Globus pallidus (tissue), 1 donor: ENCODE data around the gene KLRF1.

ENCODE experiments used
- DNase-seq: peaks from one replicate; pipeline ENCODE4 v3.0.0-alpha.2; 2015; ENCODE audit warnings: low spot score

The KLRF1 gene

DNA sequence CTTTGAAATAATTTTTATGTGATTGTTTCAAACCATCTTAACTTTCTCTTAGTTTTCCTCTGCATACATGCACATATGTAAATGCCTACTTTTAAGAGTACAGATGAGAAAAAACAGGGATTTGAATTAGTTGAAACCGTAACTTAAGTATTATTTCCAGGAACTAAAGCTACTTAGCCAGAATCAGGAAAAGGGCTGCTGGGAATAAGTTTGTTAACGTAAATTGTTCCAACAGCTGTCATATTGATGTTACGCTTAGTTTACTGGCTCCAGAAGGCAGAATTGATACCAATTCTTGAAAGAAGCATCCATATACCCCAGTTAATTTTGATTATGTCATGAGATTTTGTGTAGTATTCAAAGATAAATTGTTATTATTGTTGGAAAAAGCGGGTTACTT lies 17.9 kb upstream of the KLRF1 start:
- no peak for DNase-seq

DNA sequence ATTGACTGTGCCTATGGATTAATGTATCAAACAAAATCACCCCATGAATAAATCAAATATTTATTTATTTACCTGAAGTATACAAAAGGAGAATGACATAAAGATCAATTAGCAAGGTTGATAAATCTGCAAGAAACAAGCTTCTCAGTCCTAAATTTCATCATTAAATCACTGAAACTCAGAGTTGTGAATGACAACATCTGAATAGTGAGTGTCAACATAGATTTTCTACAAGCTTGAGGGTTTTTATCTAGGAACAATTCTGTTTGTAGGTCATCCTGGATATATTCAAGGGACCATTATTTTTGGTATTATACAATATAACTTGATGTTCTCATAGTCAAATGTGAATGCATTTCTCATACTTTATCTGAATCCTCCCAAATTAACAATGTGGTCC lies 17.4 kb upstream of the KLRF1 start:
- no peak for DNase-seq

DNA sequence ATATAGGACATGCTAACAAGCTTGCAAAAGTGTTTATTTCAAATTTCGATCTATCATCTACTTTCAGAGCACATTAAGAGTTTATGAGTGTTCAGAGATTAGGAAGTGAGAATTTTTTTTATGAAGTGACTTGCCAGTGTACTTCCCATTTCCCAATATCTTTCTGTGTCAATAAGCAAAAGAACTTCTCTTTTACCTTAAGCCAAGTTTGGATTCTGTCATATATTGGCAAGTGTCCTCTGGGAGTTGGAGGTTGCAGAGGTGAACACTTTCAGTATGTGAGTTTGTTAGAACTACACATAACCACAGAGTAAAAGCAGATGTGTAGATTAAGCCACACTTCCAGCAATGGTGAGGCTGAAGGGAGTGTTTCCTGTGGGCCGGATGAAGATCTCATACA lies 16.6 kb upstream of the KLRF1 start:
- DNase-seq, result no peak

DNA sequence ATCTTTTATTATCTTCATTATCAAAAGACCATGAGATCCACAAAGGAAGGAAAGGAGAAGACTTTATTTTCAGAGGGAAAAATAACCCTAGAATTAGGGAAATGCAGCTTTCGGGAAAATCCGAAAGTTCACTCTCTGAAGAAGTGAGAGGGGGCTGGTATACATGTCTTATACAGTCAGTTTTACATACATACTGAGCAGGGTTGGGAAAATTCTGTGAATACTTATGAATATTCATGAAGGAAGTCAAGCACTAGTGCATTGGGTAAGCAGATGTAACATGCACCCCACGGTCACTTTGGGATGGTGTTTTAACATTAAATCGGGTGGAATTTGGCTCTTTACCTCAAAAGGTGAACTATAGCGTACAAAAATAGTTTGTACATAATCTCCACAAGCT lies 15.7 kb upstream of the KLRF1 start:
- DNase-seq, result no peak

DNA sequence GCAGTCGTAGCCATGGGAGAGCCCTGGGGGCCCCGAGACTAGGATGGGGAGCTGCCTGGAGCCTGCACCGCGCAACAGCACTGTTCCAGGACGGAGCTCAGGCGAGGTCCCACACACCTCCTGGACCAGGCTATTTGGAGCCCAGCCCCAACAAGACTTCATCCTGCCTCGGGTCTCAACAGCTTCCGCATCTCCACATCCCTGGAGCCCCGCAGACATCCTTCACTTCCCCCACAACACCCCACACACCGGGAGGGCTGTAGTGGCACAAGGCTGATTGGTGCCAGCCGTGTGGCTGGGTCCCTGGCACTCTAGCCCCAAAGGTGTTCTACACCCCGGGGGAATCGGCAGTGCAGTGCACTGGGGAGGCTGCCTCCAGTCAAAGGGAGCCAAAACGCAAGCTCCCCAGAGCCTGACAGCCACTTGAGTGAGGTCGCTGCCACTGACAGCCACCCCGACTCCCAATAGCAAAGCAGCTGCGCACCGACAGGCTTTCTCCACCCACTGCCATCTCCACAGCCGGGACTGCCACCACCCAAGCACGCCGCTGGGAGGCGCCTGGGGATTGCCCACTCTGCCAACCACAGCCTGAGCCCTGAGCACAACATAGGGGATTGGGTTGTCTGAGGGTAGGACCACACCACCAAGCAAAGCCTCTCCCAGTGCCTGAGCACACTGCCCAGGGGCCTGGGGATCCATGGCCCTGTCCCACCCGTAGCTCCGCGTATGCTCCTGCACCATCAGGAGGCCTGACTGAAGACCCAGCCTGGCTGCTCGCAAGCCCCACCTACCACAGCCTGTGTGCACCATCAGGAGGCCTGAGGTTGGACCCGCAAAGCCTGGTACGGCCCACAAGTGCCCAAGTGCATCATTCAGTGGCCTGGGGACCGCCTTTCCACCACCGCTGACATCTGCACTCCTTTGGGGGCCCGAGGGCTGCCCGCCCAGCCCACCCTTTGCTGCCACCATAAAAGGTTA lies 13.2 kb upstream of the KLRF1 start:
- peak; percentile 29 for DNase-seq

DNA sequence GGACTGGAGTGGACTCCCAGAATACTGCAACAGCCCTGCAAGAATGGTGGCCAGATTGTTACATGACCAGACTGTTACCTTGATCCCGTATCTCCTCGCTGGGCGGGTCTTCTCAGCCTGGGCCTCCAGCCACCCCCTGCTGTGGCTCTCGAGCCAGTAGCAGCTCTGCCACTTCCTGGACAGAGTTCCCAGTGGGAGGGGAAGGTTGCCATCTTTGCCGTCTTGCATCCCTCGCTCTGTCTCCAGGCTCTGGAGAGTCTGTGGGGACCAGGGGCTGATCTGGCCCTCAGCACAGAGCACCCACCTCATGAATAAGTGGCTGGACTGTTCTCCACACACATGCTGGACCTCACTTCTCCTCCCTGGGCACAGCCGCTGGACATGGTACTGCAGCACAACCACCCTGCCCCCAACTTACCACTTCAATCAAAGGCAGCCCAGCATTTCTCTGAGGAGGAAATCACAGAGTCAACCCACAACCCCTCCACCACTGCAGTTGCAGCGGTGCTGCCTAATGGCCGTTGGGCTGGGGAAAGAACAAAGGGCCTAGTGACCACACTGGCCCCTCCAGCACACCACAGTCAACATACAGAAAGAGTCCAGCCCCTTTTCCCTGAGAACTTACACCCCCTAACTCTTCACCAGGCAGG lies 6.9 kb upstream of the KLRF1 start:
- DNase-seq, result no peak

GRCh38 chr12:9829483-9829882 lies 2.2 kb downstream of the KLRF1 start:
- DNase-seq, result no peak

- no peak for DNase-seq
These were observed 2.7 kb downstream of the KLRF1 start for GRCh38 chr12:9829982-9830381.

DNA sequence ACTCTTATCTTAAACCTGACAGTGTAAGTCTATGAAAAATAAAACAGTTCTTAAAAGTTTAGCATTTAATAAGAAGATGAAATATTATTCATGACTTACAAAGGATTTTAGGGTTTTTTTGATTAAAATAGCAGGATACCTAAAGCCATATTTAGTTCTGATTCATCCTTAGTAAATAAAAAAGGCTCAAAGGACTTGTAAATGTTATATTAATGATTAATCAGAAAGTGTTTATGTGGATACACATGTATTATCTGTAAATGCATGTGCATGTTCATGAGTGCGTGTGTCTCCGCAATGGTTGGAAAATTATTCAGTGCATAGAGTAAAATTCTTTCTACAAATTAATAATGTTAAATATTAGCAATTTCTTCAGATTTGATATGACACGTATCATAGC lies 4.4 kb downstream of the KLRF1 start:
- no peak for DNase-seq

DNA sequence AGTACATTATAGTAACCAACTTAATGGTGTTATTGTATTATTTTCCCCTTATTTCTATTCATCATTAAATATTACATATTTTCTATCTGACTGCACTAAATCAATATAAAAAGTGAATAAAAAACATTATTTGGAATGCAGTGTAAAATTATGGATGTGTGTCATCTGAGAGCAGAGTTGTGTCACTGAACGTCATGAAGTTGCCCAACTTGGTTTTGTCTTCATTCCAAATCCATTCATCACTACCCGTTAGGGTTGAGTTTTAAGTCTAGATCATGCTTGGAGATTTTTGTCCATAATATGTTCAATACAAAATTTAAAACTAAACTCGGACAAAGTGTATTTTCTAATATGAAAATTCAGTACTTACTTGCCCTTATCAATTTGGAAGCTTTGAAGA lies 16.1 kb downstream of the KLRF1 start:
- DNase-seq, result no peak

- no peak for DNase-seq
These were observed 21.6 kb downstream of the KLRF1 start for GRCh38 chr12:9848899-9849298.

DNA sequence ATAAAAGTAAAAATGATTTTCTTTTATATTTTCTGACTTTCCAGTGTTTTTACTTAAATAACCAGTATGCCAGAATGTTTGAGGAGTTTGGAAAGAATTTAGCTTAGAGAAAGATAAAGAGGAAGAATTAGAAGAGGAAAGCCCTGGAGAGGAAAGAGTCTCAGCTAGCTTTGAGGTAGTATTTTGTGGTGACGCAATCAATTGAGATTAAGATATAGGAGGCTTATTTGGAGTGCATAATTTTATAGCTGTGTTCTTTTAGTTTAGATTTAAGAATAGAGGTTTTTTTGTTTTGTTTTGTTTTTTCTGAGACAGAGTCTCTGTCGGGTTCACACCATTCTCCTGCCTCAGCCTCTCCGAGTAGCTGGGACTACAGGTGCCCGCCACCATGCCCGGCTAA lies 23.8 kb downstream of the KLRF1 start:
- no peak for DNase-seq

DNA sequence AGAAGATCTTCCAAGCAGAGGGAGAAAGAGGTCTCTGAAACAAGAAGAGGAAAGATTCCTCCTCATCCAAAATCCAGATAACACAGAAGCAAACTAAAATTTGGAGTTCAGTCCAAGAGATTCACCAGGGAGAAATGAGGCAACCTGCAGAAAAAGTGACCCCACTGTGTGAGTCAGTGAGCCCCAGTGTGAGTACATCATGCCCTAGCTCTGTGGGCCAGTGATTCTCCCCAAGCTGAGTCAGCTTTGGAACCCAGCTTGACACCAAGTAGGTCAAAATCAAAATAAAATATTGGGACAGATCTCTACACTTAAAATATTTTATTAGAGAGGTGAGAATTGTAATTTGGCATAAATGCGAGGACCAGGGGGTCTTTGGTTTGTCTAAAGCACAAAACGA lies 24.6 kb downstream of the KLRF1 start:
- DNase-seq, result no peak

GRCh38 chr12:9856151-9856550 lies 28.9 kb downstream of the KLRF1 start:
- no peak for DNase-seq

DNA sequence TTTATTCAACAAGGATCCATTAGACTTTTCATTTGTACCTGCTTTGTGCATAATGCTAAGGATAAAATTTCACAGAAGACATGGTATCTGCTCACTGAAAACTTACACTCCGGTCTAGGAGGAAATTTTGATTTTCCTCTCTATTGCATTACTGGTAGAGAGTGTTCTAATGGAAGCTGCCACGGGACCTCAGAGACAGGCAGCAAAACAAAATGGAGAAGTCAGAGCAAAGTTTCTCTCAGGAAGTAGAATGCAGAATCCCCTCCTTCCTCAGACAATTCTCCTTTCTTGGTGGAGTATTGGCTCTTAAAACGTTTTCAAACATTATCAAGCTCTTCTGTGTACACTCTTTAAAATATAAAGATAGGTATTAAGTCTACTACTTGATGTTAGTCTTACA lies 29.6 kb downstream of the KLRF1 start:
- DNase-seq, result no peak

DNA sequence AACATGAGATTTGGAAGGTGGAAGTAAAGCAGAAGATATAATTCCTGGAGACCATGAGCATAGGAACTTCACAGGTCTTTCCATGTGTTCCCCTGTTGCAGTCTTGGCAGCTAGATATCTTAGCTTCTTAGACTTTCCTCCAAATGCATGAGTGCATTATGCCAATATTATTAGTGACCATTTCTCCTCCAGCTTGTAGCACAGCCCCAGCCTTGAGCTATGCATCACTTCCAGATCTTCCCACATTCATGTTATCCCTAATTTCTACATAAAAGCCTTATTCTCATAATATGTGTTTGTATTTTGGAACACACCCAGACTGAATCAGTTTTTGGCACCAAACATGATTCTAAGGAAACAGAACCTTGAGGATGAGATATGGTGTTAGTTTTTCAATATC lies 30.9 kb downstream of the KLRF1 start:
- DNase-seq, result no peak

- no peak for DNase-seq
These were observed 37.8 kb downstream of the KLRF1 start for GRCh38 chr12:9864913-9865675.

- no peak for DNase-seq
These were observed 39.6 kb downstream of the KLRF1 start for GRCh38 chr12:9866860-9867269.

DNA sequence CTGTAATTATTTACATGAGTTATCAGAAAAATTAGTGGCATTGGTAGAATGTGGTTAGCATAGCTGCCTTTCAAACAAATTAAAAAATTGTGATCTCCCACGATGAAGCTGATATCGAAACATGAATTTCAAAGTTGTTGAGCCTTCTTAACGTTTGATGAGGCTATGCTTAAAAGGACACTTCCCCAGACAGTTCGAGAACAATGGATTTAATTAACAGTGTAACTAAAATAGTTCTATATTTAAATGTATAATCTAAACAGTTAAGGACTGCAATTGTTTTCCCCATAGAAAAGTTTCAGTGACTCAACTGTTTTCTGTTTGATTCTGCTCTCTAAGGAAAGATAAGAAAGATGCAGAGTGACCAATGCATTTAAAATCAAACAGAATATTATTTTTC lies 40.2 kb downstream of the KLRF1 start:
- DNase-seq, result no peak

DNA sequence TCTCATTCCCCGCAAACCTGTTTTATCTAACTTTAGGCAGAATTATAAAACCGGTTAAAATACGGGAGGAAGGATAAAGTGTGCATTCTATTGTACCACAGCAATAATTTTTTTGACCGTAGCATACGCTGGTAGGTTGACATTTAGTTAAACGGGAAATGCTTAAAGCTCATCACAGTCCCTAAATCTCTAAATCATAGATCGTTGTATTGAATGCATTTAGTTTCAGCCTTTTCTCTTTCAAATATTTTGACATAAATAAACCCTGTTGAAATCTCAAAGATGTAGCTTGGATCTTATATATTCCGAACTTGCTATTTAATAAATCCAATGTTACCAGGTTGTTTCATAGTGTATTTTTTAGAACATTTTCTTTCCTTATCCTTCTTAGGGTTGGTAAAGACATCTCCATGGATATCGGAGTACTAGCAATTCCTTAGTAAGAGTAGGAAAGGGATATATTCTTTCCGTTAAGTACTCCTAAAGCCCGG lies 41.1 kb downstream of the KLRF1 start:
- no peak for DNase-seq

GRCh38 chr12:9868951-9869306 lies 41.6 kb downstream of the KLRF1 start:
- DNase-seq, result no peak

DNA sequence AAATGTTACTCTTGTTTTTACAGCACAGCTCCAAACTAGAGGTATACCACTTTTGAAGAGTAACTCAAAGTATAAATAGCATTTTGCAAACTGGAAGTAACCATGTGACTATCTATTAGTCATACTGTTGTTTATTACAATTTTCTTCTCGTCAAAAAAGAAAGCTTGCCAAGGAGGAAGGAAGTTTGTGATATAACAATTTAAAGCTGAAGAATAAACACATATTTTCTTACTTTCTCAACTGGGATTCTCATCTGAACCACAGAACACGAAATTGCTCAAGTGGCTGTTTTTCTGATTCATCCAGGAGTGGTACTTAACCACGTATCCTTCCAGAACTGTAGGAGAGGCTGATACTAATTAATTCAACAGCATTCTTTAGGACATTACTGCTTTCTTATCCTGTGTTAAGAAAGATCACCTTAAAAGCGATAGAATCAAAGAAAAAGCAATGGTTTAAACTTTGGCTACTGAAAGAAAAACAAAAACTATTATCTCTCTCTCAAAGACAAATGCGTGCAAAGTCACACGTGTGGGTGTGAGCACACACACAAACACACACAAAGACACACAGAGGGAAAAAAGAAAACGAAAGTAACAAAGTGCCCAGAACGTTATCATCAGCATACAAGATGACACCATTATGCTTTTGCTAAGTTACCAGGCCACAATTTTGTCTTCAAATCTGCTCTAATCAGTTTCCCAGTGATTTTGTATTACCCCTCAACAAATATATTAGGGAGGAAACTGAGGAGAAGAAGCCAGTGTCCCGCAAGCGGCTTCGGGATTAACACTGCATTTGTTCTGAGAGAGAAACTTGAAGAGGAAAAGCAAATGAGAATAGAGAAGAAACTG lies 42.3 kb downstream of the KLRF1 start, which contains the start of gene CLEC2B:
TSS of gene CLEC2B (minus strand) at position 48 of the 855 bp plus-strand sequence.
- DNase-seq, result no peak
